Large intestine (tissue), 3 donors: ENCODE results near the gene ZNF503. TPM values are rescaled to one million over a fixed set of nuclear protein-coding genes. Genes with fewer than 3 reads are reported as not detected.
A peak's percentile ranks its signal among the peaks of the same experiment; 100 is the strongest.

Experiments used
- DNase-seq, 2 donors: peaks; one replicate each; pipeline versions ENCODE4 v3.0.0 to v3.0.0-alpha.2; 2013
- H3K27ac ChIP-seq: one replicate; pipeline ENCODE4 v1.5.1; 2013; ENCODE audit warnings: low read length
- H3K27me3 ChIP-seq: 2 replicates; pipeline ENCODE4 v1.6.1; 2013; ENCODE audit warnings: low read length; ENCODE audit not compliant: control insufficient read depth, insufficient read depth
- H3K36me3 ChIP-seq: 2 replicates; pipeline ENCODE4 v1.6.1; 2013; ENCODE audit warnings: low read length; ENCODE audit not compliant: control insufficient read depth, insufficient read depth
- H3K4me1 ChIP-seq: one replicate; pipeline ENCODE4 v1.6.1; 2013; ENCODE audit warnings: low read length; ENCODE audit not compliant: control insufficient read depth, insufficient read depth
- H3K4me3 ChIP-seq: one replicate; pipeline ENCODE4 v1.5.1; 2013; ENCODE audit warnings: low read length
- H3K9me3 ChIP-seq: one replicate; pipeline ENCODE4 v1.6.1; 2013; ENCODE audit warnings: mild to moderate bottlenecking, low read depth, low read length, moderate library complexity; ENCODE audit not compliant: control insufficient read depth
- WGBS: methylation state at CpG from one replicate; pipeline ENCODE4 v1.1.5; 2013; ENCODE audit warnings: low lambda C conversion rate; ENCODE audit not compliant: insufficient coverage; 5-methylcytosine and 5-hydroxymethylcytosine counted together
- polyA plus RNA-seq: library from polyadenylated mRNA; unstranded; fragments of 120-200 nt; gene quantifications from one replicate; pipeline ENCODE4 v1.2.1, GENCODE V29; 2013

The ZNF503 gene
- polyA plus RNA-seq, 1 donor, result 17.8 TPM

DNA sequence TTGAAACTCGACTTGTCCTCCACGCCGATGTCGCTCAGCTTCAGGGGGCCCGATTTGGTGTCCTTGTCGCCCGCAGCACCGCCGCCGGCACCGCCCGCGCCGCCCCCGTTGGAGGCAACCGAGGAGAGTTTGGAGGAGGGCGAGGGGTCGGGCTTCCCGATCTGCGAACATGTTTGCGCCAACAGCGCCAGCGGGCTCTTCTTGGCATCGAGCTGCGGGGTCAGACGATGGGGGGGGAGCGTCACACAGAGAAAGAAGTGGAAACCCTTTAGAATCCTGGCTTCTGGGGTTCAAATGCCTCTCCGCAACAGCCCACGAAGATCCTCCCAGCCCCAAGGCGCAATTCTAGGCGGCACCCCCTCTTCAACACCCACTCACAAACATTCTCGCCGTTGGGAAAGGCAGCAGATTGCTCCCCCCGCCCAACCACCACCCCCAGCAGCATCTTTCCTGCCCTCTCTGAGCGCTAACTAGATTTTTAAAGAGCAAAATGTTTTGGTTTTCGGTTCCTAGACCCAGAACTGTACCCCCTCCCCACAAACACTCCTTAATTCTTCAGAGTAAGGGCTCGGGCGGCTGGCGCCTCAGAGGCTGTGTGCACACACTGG is 1.3 kb downstream of the ZNF503 start:
- Histone ChIP-seq H3K9me3 (peaks cover 21% of the 10 kb centered on the region), H3K27me3 (peaks cover 15% of the 10 kb centered on the region), H3K4me1 (peaks cover 9% of the 10 kb centered on the region), H3K36me3 (peaks cover 20% of the 10 kb centered on the region), H3K4me3 (peak overlapping the region; percentile 99), H3K27ac (peak overlapping the region; percentile 95)
- DNase-seq, result peak in 1 of 2 donors; percentile 64
- WGBS, result 0% methylated on average over 1 of the region's 39 CpGs

DNA sequence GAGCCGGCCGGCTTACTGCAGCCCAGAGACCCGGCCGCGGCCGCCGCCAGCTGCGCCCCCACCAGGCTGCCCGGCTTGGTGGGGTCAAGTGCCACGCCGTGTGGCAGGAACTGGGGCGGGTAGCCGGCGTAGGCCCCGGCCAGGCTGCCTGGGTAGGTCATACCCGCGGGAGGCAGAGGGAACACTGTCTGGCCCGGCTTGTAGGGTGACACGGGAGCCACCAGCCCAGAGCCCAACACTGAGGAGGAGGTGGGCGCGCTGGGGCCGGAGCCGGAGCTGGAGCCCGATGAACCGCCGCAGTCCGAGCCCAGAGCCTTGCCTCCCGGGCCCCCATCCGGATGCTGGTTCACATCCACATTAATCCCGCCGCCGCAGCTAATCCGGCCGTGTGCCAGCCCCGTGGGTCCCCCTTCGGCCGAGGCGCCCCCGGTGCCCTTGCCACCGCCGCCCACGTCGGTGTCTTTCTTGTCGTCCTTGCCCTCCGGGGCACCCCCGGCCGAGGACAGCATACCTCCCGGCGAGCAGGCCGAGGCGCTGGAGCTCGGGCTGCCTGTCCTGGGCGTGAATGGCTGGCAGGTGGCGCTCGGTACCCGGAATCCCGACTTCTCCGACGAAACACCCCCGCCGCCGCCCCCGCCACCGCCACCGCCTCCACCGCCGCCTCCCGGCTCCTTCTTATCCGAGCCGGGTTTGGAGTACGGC is 2.0 kb downstream of the ZNF503 start:
- WGBS, result no CpG with 5 or more reads among the region's 71 CpGs
- peaks cover 14% of the 10 kb centered on the region for H3K27me3 ChIP-seq
- peak in 1 of 2 donors; percentile 81 for DNase-seq
- peak overlapping the region; percentile 99 for H3K4me3 ChIP-seq
- peaks cover 19% of the 10 kb centered on the region for H3K9me3 ChIP-seq
- H3K4me1 ChIP-seq, result peaks cover 15% of the 10 kb centered on the region
- H3K27ac ChIP-seq, result peak overlapping the region; percentile 95
- H3K36me3 ChIP-seq, result peaks cover 23% of the 10 kb centered on the region

DNA sequence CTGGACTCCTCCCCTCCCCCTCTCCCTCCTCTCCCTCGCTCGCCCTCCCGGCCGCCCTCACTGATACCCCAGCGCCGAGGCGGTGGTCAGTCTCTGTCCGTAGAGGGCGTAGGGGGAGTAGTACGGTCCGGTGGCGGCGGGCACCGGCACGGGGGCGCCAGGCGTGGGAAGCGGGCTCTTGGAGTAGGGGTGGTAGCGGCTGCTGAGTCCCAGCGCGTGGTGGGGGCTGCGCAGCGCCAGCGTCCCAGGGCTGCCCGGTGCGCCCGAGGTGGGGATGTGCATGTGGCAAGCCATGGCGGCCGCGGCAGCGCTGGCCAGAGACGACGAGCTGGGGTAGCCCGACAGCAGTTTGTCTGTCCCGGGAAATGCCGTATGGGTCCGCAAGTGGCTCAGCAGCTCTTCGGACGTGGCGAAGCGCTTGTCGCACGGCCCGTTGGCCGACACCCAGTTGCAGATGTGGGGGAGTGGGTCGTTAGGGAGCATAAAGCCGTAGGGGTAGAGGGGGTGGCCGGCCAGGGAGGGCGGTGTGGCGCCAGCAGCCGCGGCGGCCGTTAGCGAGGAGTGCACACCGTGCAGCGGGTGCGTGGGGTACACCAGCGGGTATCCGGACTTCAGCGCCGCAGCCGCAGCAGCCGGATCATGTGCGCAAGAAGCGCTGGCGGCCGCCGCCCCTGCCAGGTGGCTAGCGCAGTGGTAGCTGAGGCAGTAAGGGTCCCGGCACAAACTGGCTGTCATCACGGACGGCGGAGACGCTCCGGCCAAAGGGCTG is 2.7 kb downstream of the ZNF503 start:
- H3K9me3 ChIP-seq, result peaks cover 19% of the 10 kb centered on the region
- H3K4me1 ChIP-seq, result peaks cover 11% of the 10 kb centered on the region
- H3K36me3 ChIP-seq, result peaks cover 23% of the 10 kb centered on the region
- H3K27me3 ChIP-seq, result peaks cover 12% of the 10 kb centered on the region
- DNase-seq, result peak in 1 of 2 donors; percentile 35
- no CpG with 5 or more reads among the region's 76 CpGs for WGBS
- H3K27ac ChIP-seq, result no peak overlapping the region
- peak overlapping the region; percentile 99 for H3K4me3 ChIP-seq

DNA sequence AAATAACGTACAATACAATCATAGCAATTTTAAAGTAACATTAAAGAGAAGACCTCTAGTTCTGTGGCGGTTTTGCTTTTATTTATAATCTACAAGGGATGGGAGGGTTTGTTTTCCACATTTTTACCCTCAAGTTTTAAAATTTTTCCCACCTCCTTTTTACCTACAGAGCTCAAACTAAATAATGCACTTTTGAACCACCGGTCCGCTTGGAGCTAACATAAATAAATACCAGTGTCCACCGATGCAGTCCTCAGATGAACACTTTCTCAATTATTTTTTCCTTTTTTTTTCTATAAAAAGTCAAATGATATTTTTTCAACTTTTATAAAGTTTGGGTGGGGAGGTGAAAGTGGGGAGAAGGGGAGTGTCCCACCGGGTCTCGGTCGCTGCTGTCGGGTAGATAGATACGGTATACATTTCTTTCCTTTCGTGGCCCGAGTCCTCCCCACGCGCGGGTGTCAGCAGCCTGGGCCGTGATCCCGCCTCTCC is 3.3 kb downstream of the ZNF503 start:
- H3K27ac ChIP-seq, result no peak overlapping the region
- peak overlapping the region; percentile 99 for H3K4me3 ChIP-seq
- peaks cover 12% of the 10 kb centered on the region for H3K27me3 ChIP-seq
- H3K36me3 ChIP-seq, result peaks cover 23% of the 10 kb centered on the region
- peaks cover 11% of the 10 kb centered on the region for H3K4me1 ChIP-seq
- no peak for DNase-seq
- 83% methylated on average over 3 of the region's 17 CpGs for WGBS
- H3K9me3 ChIP-seq, result peaks cover 19% of the 10 kb centered on the region

DNA sequence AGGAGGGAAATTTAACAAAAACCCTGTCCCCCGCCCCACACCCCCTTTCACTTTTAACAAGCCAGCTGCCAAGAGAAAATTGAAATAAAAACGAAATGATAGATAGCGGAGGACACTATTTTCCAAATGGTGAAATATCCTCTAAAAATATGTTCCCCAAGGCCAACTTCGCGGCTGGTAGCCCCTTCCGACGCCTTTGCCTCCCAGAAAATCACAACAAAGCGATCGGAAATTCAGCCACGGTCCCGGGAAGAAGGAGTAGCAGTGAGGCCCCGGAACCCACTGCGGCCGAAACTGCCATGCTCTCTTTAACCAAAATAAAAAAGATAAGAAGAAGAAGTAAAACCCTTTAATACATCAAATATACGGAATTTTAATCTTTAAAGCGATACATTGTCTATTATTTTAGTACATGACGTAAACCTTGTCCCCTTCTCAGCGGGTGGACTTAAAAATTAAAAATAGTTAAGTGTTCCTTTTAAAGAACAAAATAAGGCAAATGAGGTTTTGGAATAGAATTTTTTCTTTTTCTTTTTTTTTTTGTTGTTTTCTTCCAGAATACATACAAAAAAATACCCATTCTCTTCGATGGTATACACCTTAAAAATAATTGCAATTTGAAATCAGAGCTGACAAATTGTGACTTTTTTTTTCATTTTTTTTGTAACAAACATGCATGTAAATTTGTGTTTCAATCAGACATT is 3.9 kb downstream of the ZNF503 start:
- DNase-seq, result peak in 1 of 2 donors; percentile 13
- 82% methylated on average over 4 of the region's 19 CpGs for WGBS
- Histone ChIP-seq H3K9me3 (peaks cover 19% of the 10 kb centered on the region), H3K4me3 (peak overlapping the region; percentile 99), H3K27me3 (peaks cover 12% of the 10 kb centered on the region), H3K36me3 (peaks cover 23% of the 10 kb centered on the region), H3K4me1 (peaks cover 9% of the 10 kb centered on the region), H3K27ac (peak overlapping the region; percentile 49)

DNA sequence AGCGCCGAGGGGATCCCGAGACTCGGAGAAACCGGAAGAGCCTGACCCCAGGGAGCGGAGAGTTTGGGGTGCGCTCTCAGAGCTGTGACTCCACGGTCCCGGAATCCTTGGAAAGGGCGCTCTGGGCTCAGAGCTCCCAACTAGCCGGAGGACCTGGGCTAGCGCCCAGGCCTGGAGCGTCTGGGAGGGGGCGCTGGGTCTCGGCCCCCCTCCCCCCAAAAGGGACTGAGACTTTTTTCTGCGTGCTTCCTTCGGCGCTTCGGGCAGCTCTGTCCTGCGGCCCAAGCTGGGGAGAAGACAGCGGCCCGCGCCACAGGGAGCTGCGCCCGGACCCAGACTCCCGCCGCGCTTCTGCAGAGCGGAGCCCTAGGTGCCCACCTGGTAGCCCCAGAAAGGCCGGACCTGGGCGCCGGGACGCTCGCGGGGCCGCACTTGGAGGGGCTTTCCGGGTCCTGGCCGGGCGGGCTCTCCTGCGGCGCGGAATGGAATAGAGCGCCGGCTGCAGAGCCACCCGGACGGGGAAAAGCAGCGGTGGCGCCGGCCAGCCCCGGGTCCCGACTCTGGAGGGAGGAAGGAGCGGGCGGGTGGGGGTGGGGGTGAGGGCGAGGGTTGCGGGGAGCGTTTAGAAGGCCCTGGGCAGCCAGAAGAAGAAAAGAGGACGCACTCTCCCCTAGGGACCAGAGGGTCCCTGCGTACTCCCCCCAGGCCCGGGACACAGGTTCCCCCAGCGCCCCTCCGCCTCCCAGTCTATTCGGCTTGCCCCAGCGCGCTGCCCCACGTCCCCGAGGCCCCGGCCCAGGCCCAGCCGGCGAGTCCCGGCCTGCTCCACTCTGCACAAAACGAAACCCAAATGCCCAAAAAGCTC is 4.7 kb downstream of the ZNF503 start:
- Histone ChIP-seq H3K4me3 (peak overlapping the region; percentile 99), H3K4me1 (peaks cover 9% of the 10 kb centered on the region), H3K27me3 (peaks cover 12% of the 10 kb centered on the region), H3K9me3 (peaks cover 19% of the 10 kb centered on the region), H3K27ac (peak overlapping the region; percentile 72), H3K36me3 (peaks cover 23% of the 10 kb centered on the region)
- no CpG with 5 or more reads among the region's 71 CpGs for WGBS
- DNase-seq, result peak in 1 of 2 donors; percentile 79

DNA sequence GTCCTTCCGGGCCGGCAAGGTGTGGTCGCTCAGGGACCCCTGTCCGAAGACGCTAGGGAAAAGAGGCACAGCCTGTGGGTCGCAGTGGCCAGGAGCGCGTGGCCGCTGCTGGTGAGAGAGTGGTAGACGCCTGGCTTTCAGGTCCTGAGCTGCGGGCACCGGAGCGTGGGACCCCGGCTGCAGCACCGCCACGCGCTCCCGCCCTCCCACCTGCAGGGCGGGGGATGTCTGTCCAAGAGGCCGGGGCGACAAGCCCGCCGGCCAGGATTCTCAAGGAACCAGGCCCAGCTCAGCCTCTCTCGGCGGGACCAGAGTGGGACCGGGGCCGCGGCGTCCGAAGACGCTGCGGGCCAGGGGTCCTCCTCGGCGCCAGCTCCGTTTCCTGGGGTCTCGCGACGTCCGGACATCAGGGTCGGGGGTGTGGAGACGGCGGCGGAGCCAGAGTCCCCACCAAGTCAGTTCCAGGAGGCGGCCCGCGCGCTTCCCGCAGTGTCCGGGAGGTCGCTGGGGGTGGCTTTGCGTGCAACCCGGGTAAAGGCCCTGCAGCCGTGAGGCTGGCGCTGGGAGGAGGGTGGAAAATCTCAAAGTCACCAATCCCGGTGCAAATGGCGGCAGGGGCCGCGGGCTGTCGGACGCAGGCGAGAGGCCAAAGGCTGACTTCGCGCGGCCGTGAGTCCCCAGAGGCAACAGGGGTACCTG is 5.5 kb downstream of the ZNF503 start:
- Histone ChIP-seq H3K27me3 (peaks cover 12% of the 10 kb centered on the region), H3K4me3 (peak overlapping the region; percentile 99)
- WGBS, result no CpG with 5 or more reads among the region's 65 CpGs

DNA sequence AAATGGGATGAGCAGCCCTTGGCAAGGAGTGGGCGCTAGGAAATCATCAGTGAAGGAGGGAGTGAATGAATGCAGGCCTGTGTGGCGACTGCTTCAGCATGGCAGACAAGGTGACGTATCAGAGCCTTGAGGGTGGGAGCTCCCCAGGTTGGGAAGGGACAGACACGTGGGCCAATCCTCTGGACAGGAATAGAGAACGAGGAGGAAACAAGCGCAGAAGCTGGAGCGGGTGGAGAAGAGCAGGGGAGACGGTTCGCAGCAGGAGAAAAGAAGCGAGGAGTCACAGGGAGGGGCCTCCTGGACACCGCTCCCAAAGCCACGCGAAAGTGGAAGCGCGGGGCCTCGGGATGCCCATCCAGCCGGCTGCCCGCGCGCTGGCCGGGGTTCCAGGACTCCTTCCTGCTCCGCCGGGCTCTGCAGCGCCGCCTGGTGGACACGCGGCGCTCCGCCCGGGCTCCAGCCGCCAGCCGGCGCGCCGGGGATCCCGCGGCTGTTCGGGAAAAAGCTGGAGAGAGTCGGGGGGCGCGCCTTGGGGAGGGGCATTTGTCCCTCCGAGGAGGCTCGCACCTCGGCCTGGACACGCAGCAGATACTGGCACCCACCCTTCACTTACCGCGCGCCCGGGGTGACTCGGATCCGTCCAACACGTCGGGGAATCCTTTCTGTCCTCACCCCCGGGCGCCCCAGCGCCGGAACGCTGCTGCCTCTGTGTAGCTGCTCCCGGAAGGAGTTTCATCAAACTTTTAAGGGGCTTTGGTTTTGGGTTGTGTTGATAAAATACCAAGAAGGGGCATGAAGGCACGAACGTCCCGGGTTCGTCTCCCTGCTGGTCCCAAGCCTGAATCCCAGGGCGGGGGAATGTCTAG is 6.3 kb downstream of the ZNF503 start:
- H3K36me3 ChIP-seq, result peaks cover 23% of the 10 kb centered on the region
- H3K27ac ChIP-seq, result peak overlapping the region; percentile 72
- peaks cover 19% of the 10 kb centered on the region for H3K9me3 ChIP-seq
- DNase-seq, result peak in 1 of 2 donors; percentile 69
- H3K4me3 ChIP-seq, result peak overlapping the region; percentile 99
- peaks cover 12% of the 10 kb centered on the region for H3K27me3 ChIP-seq
- no CpG with 5 or more reads among the region's 64 CpGs for WGBS
- H3K4me1 ChIP-seq, result peaks cover 9% of the 10 kb centered on the region

More for the DNA sequence above, 5.5 kb downstream of the ZNF503 start:
- Histone ChIP-seq H3K27ac (peak overlapping the region; percentile 72), H3K36me3 (peaks cover 23% of the 10 kb centered on the region), H3K9me3 (peaks cover 19% of the 10 kb centered on the region), H3K4me1 (peaks cover 9% of the 10 kb centered on the region)
- DNase-seq, result peak in 1 of 2 donors; percentile 58
